A549 (cell line): Measurements from ENCODE around the gene ABITRAM. TPM values are rescaled to one million over a fixed set of nuclear protein-coding genes. Genes with fewer than 3 reads are reported as not detected.

Experiments used
- ATAC-seq, 2 experiments: fragments of 200-7000 bp in 1 of 2; fragments of >200 bp in 1 of 2; cut with Nextera tagmentation in 1 of 2; cut with Tn5 transposase in 1 of 2; 3 replicates each; pipeline versions ENCODE4 v1.8.0 to v1.9.1; 2018 to 2020; ENCODE audit warnings: mild to moderate bottlenecking in 1 of 2, moderate library complexity in 1 of 2
- CTCF ChIA-PET: fragments of 300-600 bp; sonication (Branson Sonifier 250); formaldehyde crosslinking; extraction: SDS; loops from one replicate; lab custom pipeline; 2021; ENCODE audit warnings: antibody characterized with exemption, inconsistent platforms; lab: Yijun Ruan, JAX
- POLR2A ChIA-PET: fragments of 350-600 bp; formaldehyde crosslinking; extraction: SDS; loops from one replicate; lab custom pipeline; 2021; ENCODE audit warnings: antibody characterized with exemption, inconsistent platforms; lab: Yijun Ruan, JAX
- DNase-seq, 2 experiments: peaks; one replicate each; pipeline versions ENCODE4 v3.0.0 to v3.0.0-alpha.2; 2011 to 2016; ENCODE audit warnings: low read depth in 1 of 2, low spot score in 1 of 2
- FAIRE-seq: peaks from 2 replicates; lab custom pipeline; 2011; peaks lifted over from hg19 to GRCh38; lab: Jason Lieb, UNC
- H3K27ac ChIP-seq, 2 experiments: fragments of >200 bp; sonication (Bioruptor Twin); formaldehyde crosslinking; 3 replicates each; pipeline ENCODE4 v1.5.1; 2016 to 2017
- H3K4me1 ChIP-seq: fragments of >200 bp; sonication (Bioruptor Twin); formaldehyde crosslinking; 3 replicates; pipeline ENCODE4 v1.6.1; 2016
- H3K4me2 ChIP-seq: fragments of >200 bp; sonication (Bioruptor Twin); formaldehyde crosslinking; 3 replicates; pipeline ENCODE4 v1.6.1; 2016
- H3K4me3 ChIP-seq: fragments of >200 bp; sonication (Bioruptor Twin); formaldehyde crosslinking; 3 replicates; pipeline ENCODE4 v1.5.1; 2016
- H3K9me3 ChIP-seq: fragments of >200 bp; sonication (Bioruptor Twin); formaldehyde crosslinking; 3 replicates; pipeline ENCODE4 v1.6.1; 2016
- CBX8 ChIP-seq: fragments of 200-600 bp; sonication (generic); IDR thresholded peaks from 2 replicates; pipeline ENCODE4 v1.6.1; 2016
- CEBPB ChIP-seq, 2 experiments: fragments of >200 bp in 1 of 2; sonication (Bioruptor Twin) in 1 of 2; formaldehyde crosslinking in 1 of 2; IDR thresholded peaks; 2 replicates each; pipeline ENCODE4 v1.6.1; 2012 to 2016
- CHD4 ChIP-seq: fragments of 200-600 bp; sonication (generic); IDR thresholded peaks from 2 replicates; pipeline ENCODE4 v1.6.1; 2016; ENCODE audit warnings: antibody characterized with exemption, mild to moderate bottlenecking, borderline replicate concordance
- CTCF ChIP-seq: fragments of >200 bp; sonication (Bioruptor Twin); formaldehyde crosslinking; IDR thresholded peaks from 3 replicates; pipeline ENCODE4 v1.5.1; 2016
- EHF ChIP-seq: fragments of 250-450 bp; sonication (Bioruptor Pico); IDR thresholded peaks from 2 replicates; pipeline ENCODE4 v1.5.0; 2020; ENCODE audit warnings: mild to moderate bottlenecking
- FOXS1 ChIP-seq: fragments of 250-450 bp; sonication (Bioruptor Pico); IDR thresholded peaks from 2 replicates; pipeline ENCODE4 v1.5.0; 2020; ENCODE audit warnings: mild to moderate bottlenecking, moderate library complexity
- GATA3 ChIP-seq: IDR thresholded peaks from 2 replicates; pipeline ENCODE4 v1.6.1; 2012; ENCODE audit warnings: borderline replicate concordance
- HOXA7 ChIP-seq: fragments of 250-450 bp; sonication (Bioruptor Pico); IDR thresholded peaks from 2 replicates; pipeline ENCODE4 v1.5.0; 2020; ENCODE audit warnings: mild to moderate bottlenecking, moderate library complexity
- HOXB5 ChIP-seq: fragments of 250-450 bp; sonication (Bioruptor Pico); IDR thresholded peaks from 2 replicates; pipeline ENCODE4 v1.5.0; 2020; ENCODE audit warnings: mild to moderate bottlenecking, moderate library complexity
- JUN ChIP-seq, 2 experiments: fragments of >200 bp; sonication (Bioruptor Twin); formaldehyde crosslinking; IDR thresholded peaks; 2 replicates in 1 of 2; 3 replicates in 1 of 2; pipeline ENCODE4 v1.6.1; 2016 to 2017
- KDM1A ChIP-seq: fragments of 200-600 bp; sonication (generic); IDR thresholded peaks from 2 replicates; pipeline ENCODE4 v1.6.1; 2016; ENCODE audit warnings: low read depth, mild to moderate bottlenecking
- KDM5A ChIP-seq: fragments of 200-600 bp; sonication (generic); IDR thresholded peaks from 2 replicates; pipeline ENCODE4 v1.6.1; 2016; ENCODE audit warnings: antibody characterized with exemption, mild to moderate bottlenecking
- MYC ChIP-seq: IDR thresholded peaks from 2 replicates; pipeline ENCODE4 v1.6.1; 2012; ENCODE audit warnings: mild to moderate bottlenecking, inconsistent platforms, low read length, improper control_type of control experiment, borderline replicate concordance
- NFE2L2 ChIP-seq: fragments of 150-350 bp; conservative IDR thresholded peaks from 2 replicates; pipeline ENCODE4 v1.6.1; 2014; ENCODE audit warnings: low read length
- NPAS2 ChIP-seq: fragments of 250-450 bp; sonication (Bioruptor Pico); IDR thresholded peaks from 2 replicates; pipeline ENCODE4 v1.8.0; 2022; ENCODE audit warnings: mild to moderate bottlenecking, moderate library complexity, borderline replicate concordance
- NR3C1 ChIP-seq: fragments of >200 bp; sonication (Bioruptor Twin); formaldehyde crosslinking; IDR thresholded peaks from 3 replicates; pipeline ENCODE4 v1.6.1; 2017
- PHF8 ChIP-seq: fragments of 200-600 bp; sonication (generic); IDR thresholded peaks from 2 replicates; pipeline ENCODE4 v1.6.1; 2016; ENCODE audit warnings: low read depth, mild to moderate bottlenecking, antibody characterized with exemption, moderate library complexity, borderline replicate concordance
- POLR2A ChIP-seq: IDR thresholded peaks from 2 replicates; pipeline ENCODE4 v1.6.1; 2012; ENCODE audit warnings: mild to moderate bottlenecking, low read length
- RARB ChIP-seq: fragments of 250-450 bp; sonication (Bioruptor Pico); IDR thresholded peaks from 2 replicates; pipeline ENCODE4 v1.8.0; 2021; ENCODE audit warnings: mild to moderate bottlenecking, moderate library complexity
- RNF2 ChIP-seq: fragments of 200-600 bp; sonication (generic); IDR thresholded peaks from 2 replicates; pipeline ENCODE4 v1.6.1; 2016; ENCODE audit warnings: low read depth, mild to moderate bottlenecking, antibody characterized with exemption, moderate library complexity, borderline replicate concordance
- SMC3 ChIP-seq: fragments of >200 bp; sonication (Bioruptor Twin); formaldehyde crosslinking; IDR thresholded peaks from 3 replicates; pipeline ENCODE4 v1.6.1; 2018; ENCODE audit warnings: inconsistent platforms
- SREBF2 ChIP-seq: fragments of 450-650 bp; IDR thresholded peaks from 2 replicates; pipeline ENCODE4 v1.6.1; 2014; ENCODE audit warnings: mild to moderate bottlenecking, moderate library complexity
- TFCP2L1 ChIP-seq: fragments of 250-450 bp; sonication (Bioruptor Pico); IDR thresholded peaks from 2 replicates; pipeline ENCODE4 v1.5.0; 2021; ENCODE audit warnings: mild to moderate bottlenecking
- ZNF302 ChIP-seq: fragments of 250-450 bp; sonication (Bioruptor Pico); IDR thresholded peaks from 2 replicates; pipeline ENCODE4 v1.9.0; 2021; ENCODE audit warnings: inconsistent platforms, mild to moderate bottlenecking, moderate library complexity
- ZSCAN20 ChIP-seq: fragments of 250-450 bp; sonication (Bioruptor Pico); IDR thresholded peaks from 2 replicates; pipeline ENCODE4 v1.8.0; 2022; ENCODE audit warnings: mild to moderate bottlenecking, moderate library complexity
- WGBS: methylation state at CpG from one replicate; pipeline ENCODE4 v1.1.6; 2017; ENCODE audit errors: missing lambda C conversion rate; 5-methylcytosine and 5-hydroxymethylcytosine counted together
- polyA plus RNA-seq, 4 experiments: library from polyadenylated mRNA; depleted of rRNA in 3 of 4; stranded (reverse); fragments of >200 nt; fragmentation: RNase III in 1 of 4; extraction: RNeasy Plus Mini Kit Qiagen cat#74134 plus additional on column Dnase treatment in 1 of 4; gene quantifications; 2 replicates in 3 of 4; 3 replicates in 1 of 4; pipeline ENCODE4 v1.2.3, GENCODE V29; 2011 to 2017
- TF ChIP-seq, protein P1 (sequence below): fragments of 150-350 bp; IDR thresholded peaks from 2 replicates; pipeline ENCODE4 v1.6.1; 2014; ENCODE audit warnings: low read depth, mild to moderate bottlenecking, low read length

ABITRAM gene
- polyA plus RNA-seq, 2 of the 4 experiments (the other 2 are of a cell fraction) = 18.7 to 38.2 TPM

DNA sequence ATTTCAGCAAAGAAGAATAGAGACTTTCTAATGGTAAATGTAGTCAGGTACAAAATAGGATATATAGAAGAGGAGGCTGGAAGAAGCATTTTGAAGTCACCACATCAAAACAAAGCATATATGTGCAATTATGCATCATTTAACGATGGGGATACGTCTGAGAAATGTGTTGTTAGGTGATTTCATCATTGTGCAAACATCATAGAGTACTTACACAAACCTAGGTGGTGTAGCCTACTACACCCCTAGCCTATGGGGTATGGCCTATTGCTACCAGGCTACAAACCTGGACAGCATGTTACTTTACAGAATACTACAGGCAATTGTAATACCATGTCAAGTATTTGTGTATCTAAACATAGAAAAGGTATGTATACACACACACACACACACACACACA, 28.7 kb upstream of the ABITRAM start:
- TF ChIP-seq CEBPB (IDR thresholded peaks at IDR 0.05) (no peak), SMC3 (no peak), KDM1A (no peak), NPAS2 (CRISPR knock-in tag) (no peak), FOXS1 (CRISPR knock-in tag) (no peak), TFCP2L1 (CRISPR knock-in tag) (no peak)
- no peaks in the 10 kb centered on the region for H3K9me3 ChIP-seq
- no peak for ATAC-seq
- no peak overlapping the region for H3K27ac ChIP-seq
- no peak for FAIRE-seq
- WGBS = 71% methylated on average over 2 of the region's 2 CpGs
- H3K4me2 ChIP-seq = no peak overlapping the region
- ChIA-PET POLR2A (no interaction called here), CTCF (no interaction called here)
- H3K4me3 ChIP-seq = no peak overlapping the region
- DNase-seq = no peak
- H3K4me1 ChIP-seq = no peaks in the 10 kb centered on the region

- Histone ChIP-seq H3K9me3 (no peaks in the 10 kb centered on the region), H3K4me1 (no peaks in the 10 kb centered on the region), H3K4me2 (no peak overlapping the region), H3K27ac (no peak overlapping the region), H3K4me3 (no peak overlapping the region)
- POLR2A ChIA-PET = no interaction called here
- ATAC-seq = no peak
- CTCF ChIA-PET = no interaction called here
- TF ChIP-seq, protein P1, sequence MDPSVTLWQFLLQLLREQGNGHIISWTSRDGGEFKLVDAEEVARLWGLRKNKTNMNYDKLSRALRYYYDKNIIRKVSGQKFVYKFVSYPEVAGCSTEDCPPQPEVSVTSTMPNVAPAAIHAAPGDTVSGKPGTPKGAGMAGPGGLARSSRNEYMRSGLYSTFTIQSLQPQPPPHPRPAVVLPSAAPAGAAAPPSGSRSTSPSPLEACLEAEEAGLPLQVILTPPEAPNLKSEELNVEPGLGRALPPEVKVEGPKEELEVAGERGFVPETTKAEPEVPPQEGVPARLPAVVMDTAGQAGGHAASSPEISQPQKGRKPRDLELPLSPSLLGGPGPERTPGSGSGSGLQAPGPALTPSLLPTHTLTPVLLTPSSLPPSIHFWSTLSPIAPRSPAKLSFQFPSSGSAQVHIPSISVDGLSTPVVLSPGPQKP = no peak
- TF ChIP-seq NR3C1 (no peak), TFCP2L1 (CRISPR knock-in tag) (no peak), RNF2 (no peak), CTCF (no peak), ZNF302 (CRISPR knock-in tag) (no peak), HOXA7 (CRISPR knock-in tag) (no peak), KDM5A (no peak), CEBPB (IDR thresholded peaks at IDR 0.05) (no peak), SREBF2 (no peak), JUN (IDR thresholded peaks at IDR 0.05) (no peak), KDM1A (no peak), GATA3 (no peak), MYC (no peak), RARB (CRISPR knock-in tag) (no peak), PHF8 (no peak), HOXB5 (no peak)
- no peak for FAIRE-seq
- no peak for DNase-seq
Measured at GRCh38 chr9:108910402-108910801, 23.8 kb upstream of the ABITRAM start.

- TF ChIP-seq CBX8 = no peak
- TF ChIP-seq CHD4 = no peak
- no peak for TF ChIP-seq ZSCAN20 (CRISPR knock-in tag)
- TF ChIP-seq POLR2A = no peak
- TF ChIP-seq NFE2L2 = no peak
- TF ChIP-seq EHF = no peak
- no peak for TF ChIP-seq GATA3
- TF ChIP-seq HOXA7 (CRISPR knock-in tag) = no peak
- H3K9me3 ChIP-seq = no peaks in the 10 kb centered on the region
- no peak for ATAC-seq
- H3K4me1 ChIP-seq = no peaks in the 10 kb centered on the region
- no peak overlapping the region for H3K4me2 ChIP-seq
- POLR2A ChIA-PET = no interaction called here
- no peak for DNase-seq
- whole genome bisulfite sequencing = 96% methylated on average over 2 of the region's 2 CpGs
- no peak overlapping the region for H3K27ac ChIP-seq
- no peak for FAIRE-seq
- no peak overlapping the region for H3K4me3 ChIP-seq
- CTCF ChIA-PET = no interaction called here
Measured at GRCh38 chr9:108910914-108911313, 23.3 kb upstream of the ABITRAM start.
